K562 (cell line): ENCODE data around the gene SNUPN. TPM values are rescaled to one million over a fixed set of nuclear protein-coding genes. Genes with fewer than 3 reads are reported as not detected.

ENCODE experiments used
- ARHGAP35 ChIP-seq: fragments of 450-650 bp; IDR thresholded peaks from 2 replicates; pipeline ENCODE4 v1.6.1; 2018; ENCODE audit not compliant: partially characterized antibody
- ARID1B ChIP-seq: fragments of 450-650 bp; IDR thresholded peaks from 2 replicates; pipeline ENCODE4 v1.6.1; 2016; ENCODE audit warnings: antibody characterized with exemption, mild to moderate bottlenecking, inconsistent platforms
- CEBPB ChIP-seq: fragments of 450-650 bp; IDR thresholded peaks from 2 replicates; pipeline ENCODE4 v1.6.1; 2016; ENCODE audit warnings: missing genetic modification characterization, missing compliant biosample characterization
- ELF4 ChIP-seq: fragments of 450-650 bp; formaldehyde crosslinking; IDR thresholded peaks from 2 replicates; pipeline ENCODE4 v1.4.0; 2022; ENCODE audit warnings: missing genetic modification characterization
- GABPA ChIP-seq: fragments of 200-800 bp; sonication (Bioruptor generic); conservative IDR thresholded peaks from 2 replicates; pipeline ENCODE4 v1.6.1; 2016; ENCODE audit warnings: low read depth, missing genetic modification characterization, missing compliant biosample characterization
- NR2C2 ChIP-seq, 2 experiments: fragments of 200-800 bp in 1 of 2; sonication (Bioruptor generic) in 1 of 2; sonication (generic) in 1 of 2; formaldehyde crosslinking in 1 of 2; IDR thresholded peaks; 2 replicates each; pipeline versions ENCODE4 v1.6.1 to v1.8.0; 2016 to 2022; ENCODE audit warnings: mild to moderate bottlenecking in 1 of 2, missing compliant biosample characterization in 1 of 2, missing genetic modification characterization in 1 of 2, missing genetic modification reagents in 1 of 2
- RAD21 ChIP-seq, 2 experiments: fragments of 250-450 bp in 1 of 2; fragments of 450-650 bp in 1 of 2; sonication (Bioruptor Pico) in 1 of 2; formaldehyde crosslinking in 1 of 2; IDR thresholded peaks in 1 of 2; conservative IDR thresholded peaks in 1 of 2; 2 replicates each; pipeline versions ENCODE4 v1.4.0 to v1.8.0; 2020 to 2022; ENCODE audit warnings: mild to moderate bottlenecking in 2 of 2, moderate library complexity in 1 of 2
- polyA plus RNA-seq, 8 experiments: library from polyadenylated mRNA; depleted of rRNA in 4 of 8; stranded (reverse) in 5 of 8; unstranded in 3 of 8; fragments of >200 nt; fragmentation: Nextera tagmentation in 2 of 8; fragmentation: Illumina TruSeq in 1 of 8; extraction: Ambion mirVana in 2 of 8; extraction: Trizol in 1 of 8; gene quantifications; 2 replicates each; pipeline versions ENCODE4 v1.2.1 to v1.2.3, GENCODE V29; 2011 to 2014; ENCODE audit warnings: inconsistent platforms in 1 of 8, missing spikeins in 1 of 8
- total RNA-seq, 7 experiments: library from RNA; depleted of rRNA in 6 of 7; stranded (reverse); fragments of >200 nt in 6 of 7; fragmentation: Illumina TruSeq in 2 of 7; extraction: Trizol in 2 of 7; gene quantifications; 2 replicates each; pipeline versions ENCODE4 v1.2.1 to v1.2.3, GENCODE V29; 2011 to 2021; ENCODE audit warnings: low replicate concordance in 1 of 7
- TF ChIP-seq, protein P1 (sequence below): fragments of 250-450 bp; sonication (Bioruptor Pico); IDR thresholded peaks from 2 replicates; pipeline ENCODE4 v1.8.0; 2021; ENCODE audit warnings: moderate library complexity, mild to moderate bottlenecking, inconsistent platforms
- TF ChIP-seq, protein P2 (sequence below): fragments of 250-450 bp; sonication (Bioruptor Pico); IDR thresholded peaks from 2 replicates; pipeline ENCODE4 v1.4.0; 2020
- TF ChIP-seq, protein P3 (sequence below): sonication (generic); formaldehyde crosslinking; IDR thresholded peaks from 2 replicates; pipeline ENCODE4 v1.8.1; 2023; ENCODE audit warnings: mild to moderate bottlenecking, missing genetic modification reagents

SNUPN gene
- total and polyA plus RNA-seq, 9 of the 15 experiments (the other 6 are each of a cell fraction or from before 2014, with no cell fraction given): 32.2 to 78.3 (median 40.0) TPM

DNA sequence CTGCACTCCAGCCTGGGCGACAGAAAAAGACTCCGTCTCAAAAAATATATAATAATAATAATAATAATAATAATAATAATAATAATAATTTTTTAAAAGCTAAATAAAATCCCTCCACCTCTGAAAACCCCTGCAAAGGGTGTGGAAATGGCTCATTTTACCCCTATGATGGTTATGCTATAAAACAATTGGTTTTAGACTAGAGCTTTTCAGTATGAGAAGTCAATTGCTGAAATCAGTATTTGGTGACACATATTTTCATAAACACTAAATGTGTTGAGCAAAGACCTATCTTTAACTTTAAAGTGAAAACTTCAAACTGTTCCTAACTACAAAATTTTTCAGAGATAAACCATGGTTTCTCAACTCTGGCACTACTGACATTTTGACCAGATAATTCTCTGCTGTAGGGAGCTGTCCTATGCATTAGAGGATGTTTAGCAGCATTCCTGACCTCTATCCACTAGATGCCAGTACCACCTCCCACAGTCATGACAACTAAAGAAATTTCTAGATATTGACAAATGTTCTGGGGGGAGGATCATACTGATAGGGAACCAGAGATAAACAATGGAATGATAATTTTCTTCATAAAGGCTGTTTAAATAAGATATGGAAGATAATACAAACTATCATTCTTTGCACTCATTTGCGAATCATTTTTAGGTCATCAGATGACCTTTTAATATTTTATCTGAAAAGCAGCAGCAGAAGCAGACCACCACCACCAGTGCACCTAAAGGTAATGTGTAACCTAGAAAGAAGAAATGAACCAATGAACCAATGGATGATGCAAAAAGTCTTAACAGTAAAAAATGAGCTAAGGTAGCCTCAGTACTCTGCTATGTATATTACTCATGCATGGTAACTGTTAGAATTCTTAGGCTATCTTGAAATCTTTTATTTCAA, 60.2 kb downstream of the SNUPN start (continued):
- TF ChIP-seq RAD21 (CRISPR knock-in tag; conservative IDR thresholded peaks at IDR 0.05 in 1 of 2, IDR thresholded peaks at IDR 0.05 in 1 of 2) (peak in 1 of 2 experiments; percentile 15; a peak in 1 of 4 replicates), GABPA (tag) (no peak), CEBPB (tag) (no peak), ARID1B (peak; percentile 55), NR2C2 (CRISPR knock-in tag; IDR thresholded peaks at IDR 0.05) (no peak), NR2C2 (tag; IDR thresholded peaks at IDR 0.05) (no peak), ARHGAP35 (no peak), ELF4 (CRISPR knock-in tag) (no peak)
- TF ChIP-seq, protein P1, sequence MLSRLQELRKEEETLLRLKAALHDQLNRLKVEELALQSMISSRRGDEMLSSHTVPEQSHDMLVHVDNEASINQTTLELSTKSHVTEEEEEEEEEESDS (CRISPR knock-in tag): no peak
- TF ChIP-seq, protein P2, sequence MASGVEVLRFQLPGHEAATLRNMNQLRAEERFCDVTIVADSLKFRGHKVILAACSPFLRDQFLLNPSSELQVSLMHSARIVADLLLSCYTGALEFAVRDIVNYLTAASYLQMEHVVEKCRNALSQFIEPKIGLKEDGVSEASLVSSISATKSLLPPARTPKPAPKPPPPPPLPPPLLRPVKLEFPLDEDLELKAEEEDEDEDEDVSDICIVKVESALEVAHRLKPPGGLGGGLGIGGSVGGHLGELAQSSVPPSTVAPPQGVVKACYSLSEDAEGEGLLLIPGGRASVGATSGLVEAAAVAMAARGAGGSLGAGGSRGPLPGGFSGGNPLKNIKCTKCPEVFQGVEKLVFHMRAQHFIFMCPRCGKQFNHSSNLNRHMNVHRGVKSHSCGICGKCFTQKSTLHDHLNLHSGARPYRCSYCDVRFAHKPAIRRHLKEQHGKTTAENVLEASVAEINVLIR: no peak
- TF ChIP-seq, protein P3, sequence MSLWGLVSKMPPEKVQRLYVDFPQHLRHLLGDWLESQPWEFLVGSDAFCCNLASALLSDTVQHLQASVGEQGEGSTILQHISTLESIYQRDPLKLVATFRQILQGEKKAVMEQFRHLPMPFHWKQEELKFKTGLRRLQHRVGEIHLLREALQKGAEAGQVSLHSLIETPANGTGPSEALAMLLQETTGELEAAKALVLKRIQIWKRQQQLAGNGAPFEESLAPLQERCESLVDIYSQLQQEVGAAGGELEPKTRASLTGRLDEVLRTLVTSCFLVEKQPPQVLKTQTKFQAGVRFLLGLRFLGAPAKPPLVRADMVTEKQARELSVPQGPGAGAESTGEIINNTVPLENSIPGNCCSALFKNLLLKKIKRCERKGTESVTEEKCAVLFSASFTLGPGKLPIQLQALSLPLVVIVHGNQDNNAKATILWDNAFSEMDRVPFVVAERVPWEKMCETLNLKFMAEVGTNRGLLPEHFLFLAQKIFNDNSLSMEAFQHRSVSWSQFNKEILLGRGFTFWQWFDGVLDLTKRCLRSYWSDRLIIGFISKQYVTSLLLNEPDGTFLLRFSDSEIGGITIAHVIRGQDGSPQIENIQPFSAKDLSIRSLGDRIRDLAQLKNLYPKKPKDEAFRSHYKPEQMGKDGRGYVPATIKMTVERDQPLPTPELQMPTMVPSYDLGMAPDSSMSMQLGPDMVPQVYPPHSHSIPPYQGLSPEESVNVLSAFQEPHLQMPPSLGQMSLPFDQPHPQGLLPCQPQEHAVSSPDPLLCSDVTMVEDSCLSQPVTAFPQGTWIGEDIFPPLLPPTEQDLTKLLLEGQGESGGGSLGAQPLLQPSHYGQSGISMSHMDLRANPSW: no peak
